ENCODE results near the gene WNT2B. TPM values are rescaled to one million over a fixed set of nuclear protein-coding genes. Genes with fewer than 3 reads are reported as not detected.

WNT2B gene
- total RNA-seq, 1 experiment from 2014 or later: 0.68 TPM

- H2BK12ac ChIP-seq (ENCODE audit: insufficient read length, low read depth, low read length): no peak overlapping the region
- H4K20me1 ChIP-seq (ENCODE audit: control insufficient read depth, insufficient read depth, insufficient read length): no peaks in the 10 kb centered on the region
- H3K9me3 Mint-ChIP-seq: no peaks in the 10 kb centered on the region
- no peak overlapping the region for H2BK15ac ChIP-seq (ENCODE audit: low read depth, low read length)
- H3K23me2 ChIP-seq (ENCODE audit: insufficient read length, low read depth, low read length, poor library complexity, severe bottlenecking): peaks cover 15% of the 10 kb centered on the region
- H2BK20ac ChIP-seq (ENCODE audit: low read depth, low read length, poor library complexity, severe bottlenecking): no peak overlapping the region
- H4K91ac ChIP-seq (ENCODE audit: insufficient read length, low read depth, low read length): no peak overlapping the region
- H3T11ph ChIP-seq (ENCODE audit: low read length): no peak overlapping the region
- no peaks in the 10 kb centered on the region for H3K9me3 ChIP-seq (ENCODE audit: control insufficient read depth, low read depth, low read length)
- no peak overlapping the region for H2AK5ac ChIP-seq (ENCODE audit: insufficient read length, low read length)
- H2BK5ac ChIP-seq (ENCODE audit: insufficient read length, low read length): no peak overlapping the region
- H3K36me3 Mint-ChIP-seq (ENCODE audit: insufficient read depth in 1 of 3, low read depth in 3 of 3): no peaks in the 10 kb centered on the region; a peak in 1 of 7 replicates
- H3K79me1 ChIP-seq (ENCODE audit: insufficient read depth, low read depth, low read length, poor library complexity, severe bottlenecking): no peaks in the 10 kb centered on the region
- H3K18ac ChIP-seq (ENCODE audit: insufficient read length, low read depth, low read length): no peak overlapping the region
- no peak overlapping the region for H3K56ac ChIP-seq (ENCODE audit: insufficient read length, low read depth, low read length)
- peaks cover 24 to 34% of the 10 kb centered on the region in 2 experiments for H3K4me1 Mint-ChIP-seq
- H3K14ac ChIP-seq (ENCODE audit: insufficient read depth, low read length): no peak overlapping the region
- H3K4me2 ChIP-seq (ENCODE audit: insufficient read depth, insufficient read length, low read length): no peak overlapping the region
- H3K23ac ChIP-seq (ENCODE audit: insufficient read length, low read depth, low read length): no peak overlapping the region
- H3K27ac ChIP-seq (ENCODE audit: insufficient read length, low read depth, low read length): no peak overlapping the region
- H3K4me1 ChIP-seq (ENCODE audit: insufficient read depth, low read length): 0 out of 2 replicates have a peak, but pooled peaks cover 3% of the 10 kb centered on the region
- H4K5ac ChIP-seq (ENCODE audit: insufficient read length, low read depth, low read length): no peak overlapping the region
- no peak for TF ChIP-seq CTCF (conservative IDR thresholded peaks at IDR 0.05)
- H3K27ac Mint-ChIP-seq: no peak overlapping the region
- no peak for DNase-seq
- H3K4me3 Mint-ChIP-seq: no peak overlapping the region
- H3K27me3 Mint-ChIP-seq (ENCODE audit: low read depth): peaks cover 75% of the 10 kb centered on the region
- H3K9ac ChIP-seq (ENCODE audit: extremely low read depth, insufficient read length, low read length): no peak overlapping the region
- H2AFZ ChIP-seq (ENCODE audit: low read length): no peak overlapping the region
- no peak overlapping the region for H2BK120ac ChIP-seq (ENCODE audit: low read depth, low read length, poor library complexity, severe bottlenecking)
- no peak overlapping the region for H4K8ac ChIP-seq (replicated peaks; ENCODE audit: insufficient read length, low read depth, low read length)
- whole genome bisulfite sequencing (ENCODE audit: extremely low coverage, insufficient read length, low lambda C conversion rate): no CpG with 5 or more reads among the region's 9 CpGs
- peaks cover 35% of the 10 kb centered on the region for H3K27me3 ChIP-seq (ENCODE audit: insufficient read depth, low read length)
- H3K4ac ChIP-seq (ENCODE audit: low read depth, low read length): no peak overlapping the region
- H3K79me2 ChIP-seq (ENCODE audit: insufficient read depth, low read length): no peaks in the 10 kb centered on the region
Observed at GRCh38 chr1:112513112-112513870, 4.5 kb downstream of the WNT2B start.
